Sigmoid colon (tissue), 7 donors: ENCODE results near the gene PNMA8B. TPM values are rescaled to one million over a fixed set of nuclear protein-coding genes. Genes with fewer than 3 reads are reported as not detected.
"Not testable (repeated sequence)": the region's sequence is repeated elsewhere in the genome, so short reads cannot be mapped to it uniquely, and the experiment has no call there.

ENCODE experiments used
- DNase-seq: peaks from one replicate; pipeline ENCODE4 v3.0.0-alpha.2; 2019
- H3K27ac ChIP-seq, 4 donors: fragments of 200-600 bp; sonication (generic); one replicate each; pipeline ENCODE4 v1.5.1; 2016 to 2019; ENCODE audit warnings: mild to moderate bottlenecking in 1 of 4
- H3K27me3 ChIP-seq, 3 donors: fragments of 200-600 bp; sonication (generic); one replicate each; pipeline ENCODE4 v1.5.1; 2019; ENCODE audit warnings: mild to moderate bottlenecking in 1 of 3
- H3K36me3 ChIP-seq, 4 donors: fragments of 200-600 bp; sonication (generic); one replicate each; pipeline ENCODE4 v1.5.1; 2016 to 2019
- H3K4me1 ChIP-seq, 4 donors: fragments of 200-600 bp; sonication (generic); one replicate each; pipeline ENCODE4 v1.5.1; 2017 to 2019
- H3K4me3 ChIP-seq, 4 donors: fragments of 200-600 bp; sonication (generic); one replicate each; pipeline ENCODE4 v1.5.1; 2017 to 2019; ENCODE audit warnings: mild to moderate bottlenecking in 2 of 4, moderate library complexity in 1 of 4
- H3K9me3 ChIP-seq, 4 donors: fragments of 200-600 bp in 3 of 4; sonication (generic) in 3 of 4; one replicate each; pipeline versions ENCODE4 v1.5.1 to v1.6.1; 2013 to 2019
- EP300 ChIP-seq, 4 donors: sonication (generic); formaldehyde crosslinking; IDR thresholded peaks; one replicate each; pipeline ENCODE4 v1.6.1; 2017; ENCODE audit warnings: antibody characterized with exemption in 4 of 4
- POLR2A ChIP-seq, 2 donors: fragments of 450-650 bp; IDR thresholded peaks; one replicate each; pipeline ENCODE4 v1.6.1; 2016; ENCODE audit warnings: antibody characterized with exemption in 2 of 2, mild to moderate bottlenecking in 2 of 2, moderate library complexity in 2 of 2
- POLR2AphosphoS5 ChIP-seq, 4 donors: sonication (generic); formaldehyde crosslinking; IDR thresholded peaks; one replicate each; pipeline ENCODE4 v1.6.1; 2017; ENCODE audit warnings: antibody characterized with exemption in 4 of 4
- WGBS, 2 donors: extraction: QIAGEN DNeasy Blood & Tissue Kit; methylation state at CpG; one replicate each; pipeline ENCODE4 v1.1.7; 2013; 5-methylcytosine and 5-hydroxymethylcytosine counted together
- intact Hi-C: fragments of 100-400 bp; cut with DNase I; formaldehyde crosslinking; loops from one replicate; pipeline ENCODE4 v1.15.1; 2023
- polyA plus RNA-seq, 3 donors: library from polyadenylated mRNA; stranded (reverse); fragments of 200-250 nt; gene quantifications; one replicate each; pipeline ENCODE4 v1.2.3, GENCODE V29; 2013
- total RNA-seq, 4 donors: library from RNA; depleted of rRNA; stranded (reverse); fragments of >200 nt; gene quantifications; one replicate each; pipeline ENCODE4 v1.1.0, GENCODE V29; 2016
- TF ChIP-seq, protein P1 (sequence below), 4 experiments: fragments of 450-650 bp in 3 of 4; fragments of 200-600 bp in 1 of 4; IDR thresholded peaks; one replicate each; pipeline ENCODE4 v1.5.1; 2016 to 2019; ENCODE audit warnings: antibody characterized with exemption in 4 of 4, mild to moderate bottlenecking in 3 of 4, moderate library complexity in 2 of 4
- donor health status: healthy with polysubstance abuse.
- donor health status: Bipolar disorder and iron deficiency.
- donor health status: healthy.

Gene PNMA8B
- total and polyA plus RNA-seq, 7 donors = 0.60 to 1.9 (median 1.4) TPM; not detected in 1

DNA sequence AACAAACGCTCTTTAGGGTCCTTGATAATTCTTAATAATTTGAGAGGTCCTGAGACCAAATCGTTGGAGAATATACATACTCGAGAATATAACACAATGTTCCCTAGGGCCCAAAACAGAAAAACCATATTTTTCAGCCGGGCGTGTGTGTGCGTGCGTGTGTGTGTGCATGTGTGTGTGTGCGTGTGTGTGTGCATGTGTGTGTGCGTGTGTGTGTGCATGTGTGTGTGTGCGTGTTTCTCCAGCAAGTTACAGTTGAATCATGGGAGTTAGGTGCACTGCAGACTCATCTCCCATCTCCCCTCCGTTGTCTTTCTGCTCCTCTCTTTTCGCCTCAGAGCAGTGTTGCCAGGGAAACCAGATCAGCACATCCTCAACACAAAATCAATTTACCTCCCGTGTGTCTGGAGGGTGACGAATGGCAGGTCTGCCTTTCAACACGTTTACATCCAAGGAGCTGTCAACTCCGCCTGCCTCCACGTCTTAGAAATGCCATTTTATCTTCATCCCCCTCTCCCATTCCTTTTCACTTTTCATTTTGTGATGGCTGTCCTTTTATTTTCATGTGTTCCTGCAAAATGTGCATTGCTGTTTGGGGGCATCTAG, 8.3 kb upstream of the PNMA8B start:
- TF ChIP-seq POLR2AphosphoS5 (IDR thresholded peaks at IDR 0.05) (no peak), EP300 (IDR thresholded peaks at IDR 0.05) (no peak), POLR2A (IDR thresholded peaks at IDR 0.05) (no peak)
- TF ChIP-seq, protein P1, sequence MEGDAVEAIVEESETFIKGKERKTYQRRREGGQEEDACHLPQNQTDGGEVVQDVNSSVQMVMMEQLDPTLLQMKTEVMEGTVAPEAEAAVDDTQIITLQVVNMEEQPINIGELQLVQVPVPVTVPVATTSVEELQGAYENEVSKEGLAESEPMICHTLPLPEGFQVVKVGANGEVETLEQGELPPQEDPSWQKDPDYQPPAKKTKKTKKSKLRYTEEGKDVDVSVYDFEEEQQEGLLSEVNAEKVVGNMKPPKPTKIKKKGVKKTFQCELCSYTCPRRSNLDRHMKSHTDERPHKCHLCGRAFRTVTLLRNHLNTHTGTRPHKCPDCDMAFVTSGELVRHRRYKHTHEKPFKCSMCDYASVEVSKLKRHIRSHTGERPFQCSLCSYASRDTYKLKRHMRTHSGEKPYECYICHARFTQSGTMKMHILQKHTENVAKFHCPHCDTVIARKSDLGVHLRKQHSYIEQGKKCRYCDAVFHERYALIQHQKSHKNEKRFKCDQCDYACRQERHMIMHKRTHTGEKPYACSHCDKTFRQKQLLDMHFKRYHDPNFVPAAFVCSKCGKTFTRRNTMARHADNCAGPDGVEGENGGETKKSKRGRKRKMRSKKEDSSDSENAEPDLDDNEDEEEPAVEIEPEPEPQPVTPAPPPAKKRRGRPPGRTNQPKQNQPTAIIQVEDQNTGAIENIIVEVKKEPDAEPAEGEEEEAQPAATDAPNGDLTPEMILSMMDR (IDR thresholded peaks at IDR 0.05) = no peak
- H3K27ac ChIP-seq = no peak overlapping the region
- intact Hi-C loops = no loop called here
- no peaks in the 10 kb centered on the region for H3K27me3 ChIP-seq
- 76 to 78% methylated on average over 17 of the region's 17 CpGs for WGBS, 2 donors
- DNase-seq = no peak
- H3K4me3 ChIP-seq = no peak overlapping the region
- H3K9me3 ChIP-seq = peaks cover 0 to 3% (median 0%) of the 10 kb centered on the region in 4 donors
- no peaks in the 10 kb centered on the region for H3K36me3 ChIP-seq
- H3K4me1 ChIP-seq = no peaks in the 10 kb centered on the region

DNA sequence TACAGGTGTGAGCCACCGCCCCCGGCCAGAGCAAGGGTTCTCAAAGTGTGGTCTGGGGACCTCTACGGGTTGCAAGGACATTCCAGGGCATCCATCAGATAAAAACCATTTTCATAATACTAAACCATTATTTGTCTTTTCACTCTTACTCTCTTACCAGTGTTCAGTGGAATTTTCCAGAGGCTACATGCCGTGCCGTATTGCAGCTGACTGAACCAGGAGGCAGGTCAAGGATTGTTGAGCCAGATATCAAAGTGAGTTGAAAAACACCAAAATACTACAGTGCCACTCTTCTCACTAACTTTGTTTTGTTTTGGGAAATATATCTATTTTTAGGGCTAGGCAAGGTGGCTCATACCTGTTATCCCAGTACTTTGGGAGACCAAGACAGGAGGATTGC, 7.2 kb upstream of the PNMA8B start:
- Histone ChIP-seq H3K27me3 (no peaks in the 10 kb centered on the region), H3K27ac (no peak overlapping the region), H3K4me3 (no peak overlapping the region), H3K4me1 (no peaks in the 10 kb centered on the region), H3K36me3 (no peaks in the 10 kb centered on the region), H3K9me3 (peaks cover 0 to 3% (median 0%) of the 10 kb centered on the region in 4 donors)
- WGBS, 2 donors = 92 to 94% methylated on average over 5 of the region's 5 CpGs
- TF ChIP-seq POLR2A (IDR thresholded peaks at IDR 0.05) (no peak), EP300 (IDR thresholded peaks at IDR 0.05) (no peak), POLR2AphosphoS5 (IDR thresholded peaks at IDR 0.05) (no peak)
- TF ChIP-seq, protein P1 (IDR thresholded peaks at IDR 0.05) = no peak
- intact Hi-C loops = no loop called here
- DNase-seq = no peak

DNA sequence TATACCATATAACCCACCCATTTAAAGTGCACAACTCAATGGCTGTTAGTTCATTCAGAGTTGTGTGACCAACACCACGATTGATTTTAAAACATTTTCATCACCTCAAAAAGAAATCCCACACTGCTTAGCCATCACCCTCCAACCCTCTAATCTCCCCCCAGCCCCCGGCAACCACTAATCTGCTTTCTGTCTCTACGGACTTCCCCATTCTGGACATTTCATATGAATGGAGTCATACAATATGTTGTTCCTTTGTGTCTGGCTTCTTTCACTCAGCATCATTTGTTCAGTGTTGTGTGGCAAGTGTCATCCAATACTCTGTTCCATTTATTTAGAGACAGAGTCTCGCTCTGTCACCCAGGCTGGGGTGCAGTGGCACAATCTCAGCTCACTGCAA, 4.0 kb upstream of the PNMA8B start:
- no peak for DNase-seq
- Histone ChIP-seq H3K27ac (no peak overlapping the region), H3K4me3 (no peak overlapping the region), H3K4me1 (peaks cover 0 to 14% (median 9%) of the 10 kb centered on the region in 4 donors), H3K27me3 (peaks cover 0 to 9% (median 0%) of the 10 kb centered on the region in 3 donors), H3K9me3 (no peaks in the 10 kb centered on the region), H3K36me3 (no peaks in the 10 kb centered on the region)
- WGBS, 2 donors = 63 to 78% methylated on average over 4 of the region's 4 CpGs
- TF ChIP-seq POLR2A (IDR thresholded peaks at IDR 0.05) (no peak), EP300 (IDR thresholded peaks at IDR 0.05) (no peak), POLR2AphosphoS5 (IDR thresholded peaks at IDR 0.05) (no peak)
- TF ChIP-seq, protein P1 (IDR thresholded peaks at IDR 0.05) = no peak
- intact Hi-C loops = no loop called here

DNA sequence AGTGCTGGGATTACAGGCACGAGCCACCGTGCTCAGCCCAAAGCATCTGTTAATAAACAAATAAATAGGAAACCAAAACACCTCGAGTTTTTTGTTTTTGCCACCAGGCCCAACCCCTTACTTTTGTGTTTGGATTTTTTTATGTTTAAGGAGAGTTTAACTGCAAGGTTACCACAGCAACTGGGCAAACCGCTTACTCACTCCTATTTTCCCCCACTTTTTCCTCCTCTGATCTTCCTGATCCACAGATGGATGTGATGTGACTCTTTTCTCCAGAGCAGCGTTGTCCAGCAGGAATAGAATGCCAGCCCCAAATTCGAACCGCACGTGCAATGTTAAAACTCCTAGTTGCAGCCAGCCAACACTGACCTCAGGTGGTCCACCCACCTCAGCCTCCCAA, 2.1 kb upstream of the PNMA8B start:
- Histone ChIP-seq H3K36me3 (no peaks in the 10 kb centered on the region), H3K27me3 (peaks cover 0 to 28% (median 9%) of the 10 kb centered on the region in 3 donors), H3K4me1 (peaks cover 0 to 28% (median 21%) of the 10 kb centered on the region in 4 donors), H3K4me3 (no peak overlapping the region), H3K9me3 (no peaks in the 10 kb centered on the region), H3K27ac (no peak overlapping the region)
- WGBS, 2 donors = 78 to 84% methylated on average over 8 of the region's 8 CpGs
- intact Hi-C loops = no loop called here
- DNase-seq = no peak
- TF ChIP-seq POLR2AphosphoS5 (IDR thresholded peaks at IDR 0.05) (no peak), POLR2A (IDR thresholded peaks at IDR 0.05) (no peak), EP300 (IDR thresholded peaks at IDR 0.05) (no peak)
- TF ChIP-seq, protein P1 (IDR thresholded peaks at IDR 0.05) = no peak

DNA sequence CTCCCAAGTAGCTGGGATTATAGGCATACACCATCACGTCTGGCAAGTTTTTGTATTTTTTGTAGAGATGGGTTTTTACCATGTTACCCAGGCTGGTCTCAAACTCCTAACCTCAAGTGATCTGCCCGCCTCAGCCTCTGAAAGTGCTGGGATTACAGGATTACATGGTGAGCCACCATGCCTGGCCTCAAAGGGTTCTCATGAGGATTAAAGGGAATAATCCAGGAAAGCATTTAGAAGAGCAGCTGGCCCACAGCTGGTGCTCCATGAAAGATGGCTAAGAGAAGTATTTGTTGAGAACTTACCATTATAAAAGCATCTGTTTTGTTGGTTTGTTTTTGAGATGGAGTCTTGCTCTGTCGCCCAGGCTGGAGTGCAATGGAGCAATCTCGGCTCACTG, 1.2 kb upstream of the PNMA8B start:
- WGBS, 2 donors = 76 to 88% methylated on average over 4 of the region's 4 CpGs
- intact Hi-C loops, H3K27ac ChIP-seq: not testable (repeated sequence)

More for the DNA sequence above, 1.2 kb upstream of the PNMA8B start:
- not testable (repeated sequence) for H3K9me3 ChIP-seq, DNase-seq, H3K36me3 ChIP-seq, H3K4me3 ChIP-seq
- peaks cover 0 to 35% (median 27%) of the 10 kb centered on the region in 4 donors for H3K4me1 ChIP-seq
- H3K27me3 ChIP-seq = peaks cover 0 to 37% (median 18%) of the 10 kb centered on the region in 3 donors
